ENCODE results near the gene TSEN54. TPM values are rescaled to one million over a fixed set of nuclear protein-coding genes. Genes with fewer than 3 reads are reported as not detected.

TSEN54 gene
- total and polyA plus RNA-seq, 2 donors from 2014 or later, result 25.8 to 33.8 TPM

- DNase-seq, result no peak
- H3K4me3 ChIP-seq (ENCODE audit: low read length in 3 of 3), result no peak overlapping the region
- H3K9me3 ChIP-seq (ENCODE audit: control insufficient read depth in 2 of 3, insufficient read depth in 1 of 3, low read length in 3 of 3), result no peaks in the 10 kb centered on the region
- H3K36me3 ChIP-seq (ENCODE audit: control insufficient read depth in 2 of 3, insufficient read depth in 3 of 3, low read length in 3 of 3), result peaks cover 0 to 31% (median 5%) of the 10 kb centered on the region in 3 donors
- no peak for FAIRE-seq
- no peak overlapping the region for H3K27ac ChIP-seq (ENCODE audit: low read depth in 2 of 2, low read length in 2 of 2)
- intact Hi-C loops (cut with DNase I), result loop anchor here (10.0 kb wide), 1 partner anchor 81 kb away; no protein-coding TSS in a partner anchor
- H3K4me1 ChIP-seq (ENCODE audit: control insufficient read depth in 2 of 3, insufficient read depth in 2 of 3, low read depth in 1 of 3, low read length in 3 of 3), result peaks cover 0 to 31% (median 17%) of the 10 kb centered on the region in 3 donors
- TF ChIP-seq CTCF (IDR thresholded peaks at IDR 0.05; ENCODE audit: borderline replicate concordance, extremely low read depth, insufficient read depth), result no peak
- no peaks in the 10 kb centered on the region for H3K27me3 ChIP-seq (ENCODE audit: control insufficient read depth, insufficient read depth, low read length)
- no peak overlapping the region for H3K9ac ChIP-seq (ENCODE audit: low read length in 3 of 3)
Measured at GRCh38 chr17:75506134-75506533, 10.2 kb upstream of the TSEN54 start.

DNA sequence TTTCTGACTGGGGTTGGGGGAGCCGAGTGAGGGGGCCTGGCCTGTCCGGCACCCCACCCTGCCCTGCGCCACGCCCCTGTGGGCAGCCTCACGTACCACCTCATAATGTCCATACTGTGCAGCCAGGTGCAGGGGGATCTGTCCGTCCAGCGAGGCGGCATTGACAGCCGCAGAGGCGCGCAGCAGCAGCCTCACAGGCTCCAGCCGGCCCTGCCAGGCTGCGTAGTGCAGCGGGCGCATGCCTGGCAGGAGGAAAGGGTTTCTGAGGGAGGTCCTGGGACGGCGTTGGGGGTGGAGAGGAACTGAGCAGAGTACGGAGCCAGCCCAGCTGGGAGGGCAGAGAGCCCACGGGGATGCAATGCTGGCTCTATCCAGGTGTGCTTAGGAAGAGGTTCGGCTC is 9.4 kb upstream of the TSEN54 start:
- H3K4me3 ChIP-seq (ENCODE audit: low read length in 3 of 3), result no peak overlapping the region
- intact Hi-C loops (cut with DNase I), result loop anchor here (10.0 kb wide), 1 partner anchor 82 kb away; no protein-coding TSS in a partner anchor
- no peaks in the 10 kb centered on the region for H3K27me3 ChIP-seq (ENCODE audit: control insufficient read depth, insufficient read depth, low read length)
- no peak for FAIRE-seq
- DNase-seq, result no peak
- no peak for TF ChIP-seq CTCF (IDR thresholded peaks at IDR 0.05; ENCODE audit: borderline replicate concordance, extremely low read depth, insufficient read depth)
- H3K27ac ChIP-seq (ENCODE audit: low read depth in 2 of 2, low read length in 2 of 2), result no peak overlapping the region
- peaks cover 0 to 37% (median 5%) of the 10 kb centered on the region in 3 donors for H3K36me3 ChIP-seq (ENCODE audit: control insufficient read depth in 2 of 3, insufficient read depth in 3 of 3, low read length in 3 of 3)
- peaks cover 0 to 35% (median 22%) of the 10 kb centered on the region in 3 donors for H3K4me1 ChIP-seq (ENCODE audit: control insufficient read depth in 2 of 3, insufficient read depth in 2 of 3, low read depth in 1 of 3, low read length in 3 of 3)
- H3K9me3 ChIP-seq (ENCODE audit: control insufficient read depth in 2 of 3, insufficient read depth in 1 of 3, low read length in 3 of 3), result no peaks in the 10 kb centered on the region
- no peak overlapping the region for H3K9ac ChIP-seq (ENCODE audit: low read length in 3 of 3)

DNA sequence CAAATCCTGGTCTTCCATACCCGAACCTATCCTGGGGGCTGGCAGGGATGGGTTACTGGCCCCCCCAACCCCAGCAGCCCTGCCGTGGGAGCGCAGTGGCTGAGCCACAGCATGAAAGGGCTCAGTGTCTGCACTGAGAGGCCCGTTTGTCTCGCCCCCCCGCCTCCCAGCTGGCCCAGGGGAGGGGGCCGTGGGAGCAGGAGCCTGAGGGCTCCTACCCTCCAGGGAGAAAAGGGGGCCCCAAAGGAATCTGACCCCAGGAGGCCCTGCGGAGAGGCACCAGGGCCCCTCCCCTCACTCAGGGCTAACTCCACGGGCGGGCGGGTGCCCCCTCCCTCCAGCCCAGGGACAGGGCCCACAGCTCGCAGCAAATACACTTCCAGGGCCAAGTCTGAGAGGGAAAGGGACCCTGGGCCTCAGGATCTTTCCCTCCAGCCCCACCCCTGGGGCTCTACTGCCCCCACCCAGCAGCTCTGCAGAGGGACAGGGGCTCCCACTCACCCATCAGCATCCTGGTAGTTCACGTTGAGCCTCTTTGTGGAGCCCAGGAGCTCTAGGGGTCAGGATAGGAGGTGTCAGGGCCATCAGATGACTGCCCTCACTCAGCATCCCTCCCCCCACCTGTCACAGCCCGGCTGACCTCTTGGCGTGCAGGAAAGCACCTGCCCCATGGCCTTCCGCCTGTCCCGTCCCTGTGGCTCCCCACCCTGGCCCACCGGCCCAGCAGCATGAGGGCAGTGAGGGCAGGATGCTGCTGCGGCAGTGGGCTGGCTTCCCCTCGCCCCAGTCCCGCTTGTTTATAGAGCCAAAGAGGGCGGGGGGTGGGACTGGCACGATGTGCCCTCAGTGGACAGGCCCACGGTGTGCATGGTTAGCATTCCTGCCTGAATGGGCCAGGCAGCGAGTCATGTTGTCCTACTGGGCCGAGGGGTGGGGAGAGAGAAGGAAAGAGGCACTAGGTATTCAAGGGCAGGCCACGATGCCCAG is 8.3 kb upstream of the TSEN54 start:
- FAIRE-seq (no peak), DNase-seq (peak in 1 of 5 donors; percentile 51)
- H3K9me3 ChIP-seq (ENCODE audit: control insufficient read depth in 2 of 3, insufficient read depth in 1 of 3, low read length in 3 of 3), result no peaks in the 10 kb centered on the region
- H3K27me3 ChIP-seq (ENCODE audit: control insufficient read depth, insufficient read depth, low read length), result no peaks in the 10 kb centered on the region
- peak overlapping the region; percentile 32 to 82 for H3K27ac ChIP-seq (ENCODE audit: low read depth in 2 of 2, low read length in 2 of 2)
- H3K4me3 ChIP-seq (ENCODE audit: low read length in 3 of 3), result no peak overlapping the region
- H3K9ac ChIP-seq (ENCODE audit: low read length in 3 of 3), result peak overlapping the region in 1 of 3 donors; percentile 58
- peaks cover 0 to 40% (median 5%) of the 10 kb centered on the region in 3 donors for H3K36me3 ChIP-seq (ENCODE audit: control insufficient read depth in 2 of 3, insufficient read depth in 3 of 3, low read length in 3 of 3)
- intact Hi-C loops (cut with DNase I), result loop anchor here (10.0 kb wide), 1 partner anchor 83 kb away; no protein-coding TSS in a partner anchor
- H3K4me1 ChIP-seq (ENCODE audit: control insufficient read depth in 2 of 3, insufficient read depth in 2 of 3, low read depth in 1 of 3, low read length in 3 of 3), result peaks cover 0 to 39% (median 33%) of the 10 kb centered on the region in 3 donors
- TF ChIP-seq CTCF (IDR thresholded peaks at IDR 0.05; ENCODE audit: borderline replicate concordance, extremely low read depth, insufficient read depth), result no peak
